ENCODE data around the gene RYR3.

Gene RYR3

DNA sequence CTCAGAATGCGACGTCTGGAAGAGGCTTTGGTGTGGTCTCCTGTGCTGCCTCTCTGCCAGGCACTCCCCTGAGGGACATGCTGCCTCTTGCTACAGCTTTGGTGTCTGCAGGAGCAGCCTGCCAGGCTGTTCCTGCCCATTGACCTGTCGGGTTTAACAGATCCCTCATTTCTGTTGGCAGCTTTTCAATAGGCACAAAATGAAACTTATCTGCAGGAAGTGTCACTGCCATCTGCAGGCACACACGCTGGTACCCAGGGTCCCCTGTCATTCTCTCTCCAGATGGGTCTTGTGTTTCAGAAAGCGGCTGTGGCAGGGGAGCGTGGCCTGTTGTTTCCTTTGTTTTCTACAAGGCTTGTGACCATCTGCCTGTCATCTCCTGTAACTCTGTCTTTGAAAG lies 329.2 kb downstream of the RYR3 start:
- no peak overlapping the region for H2AFZ ChIP-seq (ENCODE audit: low read depth)
- no peaks in the 10 kb centered on the region for H3K4me1 ChIP-seq (ENCODE audit: low read depth, poor library complexity, severe bottlenecking)
- H3K4me2 ChIP-seq, result no peak overlapping the region
- H3K79me2 ChIP-seq (ENCODE audit: insufficient read depth, low read depth), result no peaks in the 10 kb centered on the region
- no peaks in the 10 kb centered on the region for H4K20me1 ChIP-seq (ENCODE audit: insufficient read depth)
- no peak overlapping the region for H3K9ac ChIP-seq
- TF ChIP-seq, protein P1, sequence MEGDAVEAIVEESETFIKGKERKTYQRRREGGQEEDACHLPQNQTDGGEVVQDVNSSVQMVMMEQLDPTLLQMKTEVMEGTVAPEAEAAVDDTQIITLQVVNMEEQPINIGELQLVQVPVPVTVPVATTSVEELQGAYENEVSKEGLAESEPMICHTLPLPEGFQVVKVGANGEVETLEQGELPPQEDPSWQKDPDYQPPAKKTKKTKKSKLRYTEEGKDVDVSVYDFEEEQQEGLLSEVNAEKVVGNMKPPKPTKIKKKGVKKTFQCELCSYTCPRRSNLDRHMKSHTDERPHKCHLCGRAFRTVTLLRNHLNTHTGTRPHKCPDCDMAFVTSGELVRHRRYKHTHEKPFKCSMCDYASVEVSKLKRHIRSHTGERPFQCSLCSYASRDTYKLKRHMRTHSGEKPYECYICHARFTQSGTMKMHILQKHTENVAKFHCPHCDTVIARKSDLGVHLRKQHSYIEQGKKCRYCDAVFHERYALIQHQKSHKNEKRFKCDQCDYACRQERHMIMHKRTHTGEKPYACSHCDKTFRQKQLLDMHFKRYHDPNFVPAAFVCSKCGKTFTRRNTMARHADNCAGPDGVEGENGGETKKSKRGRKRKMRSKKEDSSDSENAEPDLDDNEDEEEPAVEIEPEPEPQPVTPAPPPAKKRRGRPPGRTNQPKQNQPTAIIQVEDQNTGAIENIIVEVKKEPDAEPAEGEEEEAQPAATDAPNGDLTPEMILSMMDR (conservative IDR thresholded peaks at IDR 0.05; ENCODE audit: low read depth, low read length), result no peak
- no peak overlapping the region for H3K4me3 ChIP-seq (IDR thresholded peaks at IDR 0.05; ENCODE audit: insufficient read depth, low read depth, low read length)
- no peaks in the 10 kb centered on the region for H3K36me3 ChIP-seq (ENCODE audit: insufficient read depth)
- H3K27ac ChIP-seq, result no peak overlapping the region
- H3K27me3 ChIP-seq (ENCODE audit: insufficient read depth, low read depth), result no peaks in the 10 kb centered on the region

- TF ChIP-seq, protein P1 (conservative IDR thresholded peaks at IDR 0.05; ENCODE audit: low read depth, low read length), result no peak
- H3K79me2 ChIP-seq (ENCODE audit: insufficient read depth, low read depth), result no peaks in the 10 kb centered on the region
- no peak overlapping the region for H3K4me2 ChIP-seq
- H3K9ac ChIP-seq, result no peak overlapping the region
- no peaks in the 10 kb centered on the region for H3K36me3 ChIP-seq (ENCODE audit: insufficient read depth)
- H4K20me1 ChIP-seq (ENCODE audit: insufficient read depth), result no peaks in the 10 kb centered on the region
- H3K27ac ChIP-seq, result no peak overlapping the region
- H3K27me3 ChIP-seq (ENCODE audit: insufficient read depth, low read depth), result no peaks in the 10 kb centered on the region
- no peak overlapping the region for H3K4me3 ChIP-seq (IDR thresholded peaks at IDR 0.05; ENCODE audit: insufficient read depth, low read depth, low read length)
- no peaks in the 10 kb centered on the region for H3K4me1 ChIP-seq (ENCODE audit: low read depth, poor library complexity, severe bottlenecking)
- H2AFZ ChIP-seq (ENCODE audit: low read depth), result no peak overlapping the region
These were observed 330.3 kb downstream of the RYR3 start for GRCh38 chr15:33641069-33641468.

DNA sequence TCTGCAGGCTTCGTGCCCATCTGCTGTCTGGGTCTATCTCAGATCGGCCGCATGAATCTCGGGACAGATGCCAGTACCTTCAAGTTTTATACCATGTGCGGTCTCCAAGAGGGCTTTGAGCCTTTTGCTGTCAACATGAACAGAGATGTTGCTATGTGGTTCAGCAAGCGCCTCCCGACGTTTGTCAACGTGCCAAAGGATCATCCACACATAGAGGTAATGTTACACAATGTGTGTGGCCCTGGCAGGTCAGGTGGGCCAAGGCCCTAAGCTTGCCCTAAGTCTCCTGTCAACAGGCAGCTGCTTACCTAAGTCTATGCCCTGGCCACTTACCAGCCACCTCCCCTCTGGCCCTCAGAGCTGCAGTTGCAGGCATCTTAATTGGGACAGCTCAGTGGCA lies 333.5 kb downstream of the RYR3 start:
- H3K79me2 ChIP-seq (ENCODE audit: insufficient read depth, low read depth), result no peaks in the 10 kb centered on the region
- no peaks in the 10 kb centered on the region for H3K27me3 ChIP-seq (ENCODE audit: insufficient read depth, low read depth)
- no peak overlapping the region for H3K27ac ChIP-seq
- TF ChIP-seq, protein P1 (conservative IDR thresholded peaks at IDR 0.05; ENCODE audit: low read depth, low read length), result no peak
- no peaks in the 10 kb centered on the region for H4K20me1 ChIP-seq (ENCODE audit: insufficient read depth)
- H3K9ac ChIP-seq, result no peak overlapping the region
- no peak overlapping the region for H2AFZ ChIP-seq (ENCODE audit: low read depth)
- no peak overlapping the region for H3K4me2 ChIP-seq
- no peak overlapping the region for H3K4me3 ChIP-seq (IDR thresholded peaks at IDR 0.05; ENCODE audit: insufficient read depth, low read depth, low read length)
- no peaks in the 10 kb centered on the region for H3K4me1 ChIP-seq (ENCODE audit: low read depth, poor library complexity, severe bottlenecking)
- no peaks in the 10 kb centered on the region for H3K36me3 ChIP-seq (ENCODE audit: insufficient read depth)

DNA sequence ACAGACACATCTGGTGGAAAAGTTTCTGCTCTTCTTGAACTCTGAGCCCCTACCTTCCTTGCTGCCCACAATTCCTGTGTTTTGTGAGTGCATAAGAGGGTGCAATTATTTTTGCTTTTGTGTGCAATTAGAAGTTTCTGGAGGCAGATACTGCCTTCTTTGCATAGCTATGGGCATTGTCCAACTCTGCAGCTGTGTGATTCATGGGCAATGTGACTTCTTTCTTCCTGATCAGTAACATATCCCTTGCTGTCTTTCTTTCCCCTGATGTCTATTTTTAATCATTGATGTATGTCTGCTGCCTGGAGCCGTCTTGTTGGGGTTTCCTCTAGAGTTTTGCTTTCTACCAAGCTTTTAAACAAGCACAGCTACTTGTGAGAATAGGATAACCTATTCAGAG lies 336.0 kb downstream of the RYR3 start:
- Histone ChIP-seq H3K79me2 (ENCODE audit: insufficient read depth, low read depth) (no peaks in the 10 kb centered on the region), H3K4me1 (ENCODE audit: low read depth, poor library complexity, severe bottlenecking) (no peaks in the 10 kb centered on the region), H3K9ac (no peak overlapping the region), H3K4me3 (IDR thresholded peaks at IDR 0.05; ENCODE audit: insufficient read depth, low read depth, low read length) (no peak overlapping the region), H3K4me2 (no peak overlapping the region), H3K36me3 (ENCODE audit: insufficient read depth) (no peaks in the 10 kb centered on the region), H4K20me1 (ENCODE audit: insufficient read depth) (no peaks in the 10 kb centered on the region), H2AFZ (ENCODE audit: low read depth) (no peak overlapping the region), H3K27me3 (ENCODE audit: insufficient read depth, low read depth) (no peaks in the 10 kb centered on the region), H3K27ac (no peak overlapping the region)
- TF ChIP-seq, protein P1 (conservative IDR thresholded peaks at IDR 0.05; ENCODE audit: low read depth, low read length), result no peak
